Progenitor cell of endocrine pancreas (in vitro differentiated cells): ENCODE data around the gene RHBDD2. TPM values are rescaled to one million over a fixed set of nuclear protein-coding genes. Genes with fewer than 3 reads are reported as not detected.
"Not testable (repeated sequence)": the region's sequence is repeated elsewhere in the genome, so short reads cannot be mapped to it uniquely, and the experiment has no call there.

Experiments
- DNase-seq: peaks from one replicate; pipeline ENCODE4 v3.0.0; 2021; ENCODE audit warnings: low spot score; ENCODE audit not compliant: unreplicated experiment
- H3K27ac Mint-ChIP-seq: 2 replicates; pipeline ENCODE4 v1.8.0; 2021; ENCODE audit warnings: mild to moderate bottlenecking, moderate library complexity, mixed read lengths
- H3K27me3 Mint-ChIP-seq: 2 replicates; pipeline ENCODE4 v1.8.0; 2021; ENCODE audit warnings: mixed read lengths
- H3K36me3 Mint-ChIP-seq: 2 replicates; pipeline ENCODE4 v1.8.0; 2022; ENCODE audit warnings: mixed read lengths; ENCODE audit not compliant: insufficient read depth
- H3K4me1 Mint-ChIP-seq: 2 replicates; pipeline ENCODE4 v1.8.0; 2021; ENCODE audit warnings: low read depth, mixed read lengths
- H3K4me3 Mint-ChIP-seq: 2 replicates; pipeline ENCODE4 v1.8.0; 2021; ENCODE audit warnings: low read depth, mild to moderate bottlenecking, moderate library complexity, mixed read lengths
- H3K9me3 Mint-ChIP-seq: 2 replicates; pipeline ENCODE4 v1.8.0; 2021; ENCODE audit warnings: low read depth, mixed read lengths
- total RNA-seq: library from RNA; stranded (reverse); gene quantifications from 2 replicates; pipeline ENCODE4 v1.2.1, GENCODE V29; 2021
- TF ChIP-seq, protein P1 (sequence below): fragments of 200-600 bp; sonication (generic); IDR thresholded peaks from one replicate; pipeline ENCODE4 v1.5.0; 2021; ENCODE audit warnings: antibody characterized with exemption, mild to moderate bottlenecking; ENCODE audit not compliant: unreplicated experiment

RHBDD2 gene
- total RNA-seq, 1 donor from 2014 or later, result 62.9 TPM

DNA sequence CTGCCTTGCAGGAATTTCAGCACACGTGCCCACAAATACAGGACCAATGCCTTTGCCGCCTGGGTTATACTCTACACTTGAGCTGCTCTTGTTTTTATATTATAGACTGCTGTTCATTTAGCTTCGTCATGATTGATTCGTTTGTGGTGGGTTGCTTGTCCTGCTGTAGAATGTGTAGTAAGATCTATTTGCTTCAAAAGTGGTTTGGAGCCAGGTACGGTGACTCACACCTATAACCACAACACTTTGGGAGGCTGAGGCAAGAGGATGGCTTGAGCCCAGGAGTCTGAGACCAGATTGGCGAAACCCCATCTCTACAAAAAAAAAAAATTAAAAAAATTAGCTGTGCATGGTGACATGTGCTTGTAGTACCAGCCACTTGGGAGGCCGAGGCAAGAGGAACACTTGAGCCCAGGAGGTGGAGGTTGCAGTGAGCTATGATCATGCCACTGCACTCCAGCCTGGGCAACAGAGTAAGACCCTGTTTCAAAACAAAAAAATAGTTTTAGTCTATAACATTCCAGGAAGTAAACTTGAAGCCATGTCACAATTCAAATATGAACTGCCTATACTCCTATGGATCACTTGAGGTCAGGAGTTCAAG is 9.0 kb upstream of the RHBDD2 start:
- Mint-ChIP-seq H3K27me3 (peaks cover 4% of the 10 kb centered on the region), H3K9me3 (no peaks in the 10 kb centered on the region), H3K36me3 (no peaks in the 10 kb centered on the region), H3K4me1 (no peaks in the 10 kb centered on the region), H3K27ac (no peak overlapping the region), H3K4me3 (no peak overlapping the region)
- DNase-seq, result no peak
- TF ChIP-seq, protein P1, sequence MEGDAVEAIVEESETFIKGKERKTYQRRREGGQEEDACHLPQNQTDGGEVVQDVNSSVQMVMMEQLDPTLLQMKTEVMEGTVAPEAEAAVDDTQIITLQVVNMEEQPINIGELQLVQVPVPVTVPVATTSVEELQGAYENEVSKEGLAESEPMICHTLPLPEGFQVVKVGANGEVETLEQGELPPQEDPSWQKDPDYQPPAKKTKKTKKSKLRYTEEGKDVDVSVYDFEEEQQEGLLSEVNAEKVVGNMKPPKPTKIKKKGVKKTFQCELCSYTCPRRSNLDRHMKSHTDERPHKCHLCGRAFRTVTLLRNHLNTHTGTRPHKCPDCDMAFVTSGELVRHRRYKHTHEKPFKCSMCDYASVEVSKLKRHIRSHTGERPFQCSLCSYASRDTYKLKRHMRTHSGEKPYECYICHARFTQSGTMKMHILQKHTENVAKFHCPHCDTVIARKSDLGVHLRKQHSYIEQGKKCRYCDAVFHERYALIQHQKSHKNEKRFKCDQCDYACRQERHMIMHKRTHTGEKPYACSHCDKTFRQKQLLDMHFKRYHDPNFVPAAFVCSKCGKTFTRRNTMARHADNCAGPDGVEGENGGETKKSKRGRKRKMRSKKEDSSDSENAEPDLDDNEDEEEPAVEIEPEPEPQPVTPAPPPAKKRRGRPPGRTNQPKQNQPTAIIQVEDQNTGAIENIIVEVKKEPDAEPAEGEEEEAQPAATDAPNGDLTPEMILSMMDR, result no peak

DNA sequence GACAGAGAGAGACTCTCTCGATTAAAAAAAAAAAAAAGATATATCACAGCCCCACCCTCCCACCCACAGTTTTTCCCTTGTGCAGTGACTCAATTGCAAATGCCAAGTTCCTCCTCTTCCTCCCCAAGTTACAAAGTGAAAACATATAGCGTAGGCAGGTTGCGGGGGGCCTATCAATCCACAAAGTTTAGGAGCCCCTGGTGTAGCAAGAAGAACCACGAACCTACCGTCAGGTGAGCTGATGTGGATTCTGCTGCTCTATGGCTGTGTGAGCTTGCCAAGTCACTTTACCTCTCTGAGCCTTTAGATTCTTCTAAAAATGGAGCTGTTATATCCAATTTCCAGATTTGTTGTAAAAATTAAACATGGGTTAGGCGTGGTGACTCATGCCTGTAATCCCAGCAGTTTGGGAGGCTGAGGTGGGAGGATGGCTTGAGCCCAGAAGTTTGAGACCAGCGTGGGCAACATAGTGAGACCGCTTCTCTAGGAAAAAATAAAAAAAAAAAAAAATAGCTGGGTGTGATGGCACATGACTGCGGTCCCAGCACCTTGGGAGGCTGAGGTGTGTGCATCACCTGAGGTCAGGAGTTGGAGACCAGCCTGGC is 8.2 kb upstream of the RHBDD2 start:
- no peak for DNase-seq
- H3K27me3 Mint-ChIP-seq, result peaks cover 4% of the 10 kb centered on the region
- H3K4me3 Mint-ChIP-seq, result no peak overlapping the region
- no peak overlapping the region for H3K27ac Mint-ChIP-seq
- H3K4me1 Mint-ChIP-seq, result no peaks in the 10 kb centered on the region
- no peaks in the 10 kb centered on the region for H3K36me3 Mint-ChIP-seq
- TF ChIP-seq, protein P1, result no peak
- no peaks in the 10 kb centered on the region for H3K9me3 Mint-ChIP-seq

DNA sequence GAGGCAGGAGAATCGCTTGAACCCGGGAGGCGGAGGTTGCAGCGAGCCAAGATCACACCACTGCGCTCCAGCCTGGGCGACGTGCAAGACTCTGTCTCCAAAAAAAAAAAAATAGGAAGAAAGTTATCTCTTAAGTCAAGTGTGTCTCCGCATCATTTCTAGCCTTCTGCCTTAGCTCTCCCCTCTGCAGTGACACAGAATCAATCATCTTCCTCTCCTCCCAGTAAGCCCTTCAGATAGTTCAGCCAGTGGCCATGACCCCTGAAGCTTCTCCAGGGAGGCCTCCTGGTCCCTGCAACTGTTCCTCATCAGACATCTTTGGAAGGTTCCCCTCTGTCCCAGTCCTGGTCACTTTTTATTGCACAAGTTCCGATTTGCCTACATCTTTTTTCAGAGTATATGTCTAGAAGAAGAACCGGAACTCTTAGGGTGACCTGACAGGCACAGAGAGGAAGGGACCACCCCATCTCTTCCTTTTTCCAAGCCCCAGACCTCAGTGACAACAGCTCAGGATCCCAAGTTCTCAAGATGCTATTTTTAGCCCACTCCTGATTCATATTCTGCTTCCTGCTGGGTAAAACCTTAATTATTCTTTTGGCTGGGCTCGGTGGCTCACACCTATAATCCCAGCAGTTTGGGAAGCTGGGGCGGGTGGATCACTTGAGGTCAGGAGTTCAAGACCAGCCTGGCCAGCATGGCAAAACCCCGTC is 6.6 kb upstream of the RHBDD2 start:
- Mint-ChIP-seq H3K27me3 (no peaks in the 10 kb centered on the region), H3K27ac (no peak overlapping the region), H3K36me3 (no peaks in the 10 kb centered on the region), H3K4me3 (no peak overlapping the region), H3K9me3 (no peaks in the 10 kb centered on the region), H3K4me1 (no peaks in the 10 kb centered on the region)
- no peak for DNase-seq
- TF ChIP-seq, protein P1, result no peak

DNA sequence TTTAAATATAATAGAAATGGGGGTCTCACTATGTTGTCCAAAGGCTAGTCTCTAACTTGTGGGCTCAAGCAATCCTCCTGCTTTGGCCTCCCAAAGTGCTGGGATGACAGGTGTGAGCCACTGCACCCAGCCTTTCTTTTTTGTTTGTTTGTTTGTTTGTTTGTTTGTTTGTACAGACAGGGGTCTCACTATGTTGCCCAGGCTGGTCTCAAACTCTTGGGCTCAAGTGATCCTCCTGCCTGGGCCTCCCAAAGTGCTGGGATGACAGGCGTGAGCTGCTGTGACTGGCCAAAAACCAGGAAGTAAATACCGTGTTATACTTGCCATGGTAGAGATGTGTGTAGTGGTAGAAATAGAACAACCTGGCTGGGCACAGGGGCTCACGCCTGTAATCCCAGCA is 4.7 kb upstream of the RHBDD2 start:
- DNase-seq, H3K9me3 Mint-ChIP-seq, H3K36me3 Mint-ChIP-seq, H3K27me3 Mint-ChIP-seq, H3K27ac Mint-ChIP-seq, H3K4me3 Mint-ChIP-seq, H3K4me1 Mint-ChIP-seq: not testable (repeated sequence)

DNA sequence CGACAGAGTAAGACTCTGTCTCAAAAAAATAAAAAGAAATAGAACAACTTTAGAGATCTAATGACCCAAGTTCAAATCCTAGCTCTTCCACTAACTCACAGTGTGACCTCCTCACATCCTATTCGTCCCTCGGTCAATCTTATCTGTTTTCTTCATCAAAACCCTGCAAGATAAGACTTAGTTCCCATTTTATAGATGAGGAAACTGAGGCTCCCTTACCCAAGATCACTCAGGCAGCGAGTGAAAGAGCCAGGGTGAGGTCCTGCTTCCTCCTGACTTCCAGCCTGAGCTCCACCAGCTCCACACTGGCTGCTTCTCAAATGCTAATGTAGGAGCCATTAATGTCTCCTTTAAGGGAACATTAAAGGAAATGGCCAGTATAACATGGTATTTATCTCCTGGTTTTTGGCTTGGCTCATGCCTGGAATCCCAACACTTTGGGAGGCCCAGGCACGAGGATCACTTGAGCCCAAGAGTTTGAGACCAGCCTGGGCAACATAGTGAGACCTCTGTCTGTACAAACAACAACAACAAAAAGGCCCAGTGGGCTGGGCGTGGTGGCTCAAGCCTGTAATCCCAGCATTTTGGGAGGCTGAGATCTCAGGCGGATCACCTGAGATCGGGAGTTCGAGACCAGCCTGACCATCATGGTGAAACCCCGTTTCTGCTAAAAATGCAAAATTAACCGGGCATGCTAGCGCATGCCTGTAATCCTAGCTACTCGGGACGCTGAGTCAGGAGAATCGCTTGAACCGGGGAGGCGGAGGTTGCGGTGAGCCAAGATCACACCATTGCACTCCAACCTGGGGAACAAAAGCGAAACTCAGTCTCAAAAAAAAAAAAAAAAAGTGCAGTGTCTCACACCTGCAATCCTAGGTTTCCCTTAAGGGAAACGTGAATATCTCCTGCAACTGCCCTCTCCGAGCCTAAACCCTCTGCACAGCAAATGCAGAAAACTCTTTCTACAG is 3.4 kb upstream of the RHBDD2 start:
- DNase-seq, result no peak
- no peaks in the 10 kb centered on the region for H3K27me3 Mint-ChIP-seq
- no peak overlapping the region for H3K27ac Mint-ChIP-seq
- H3K4me1 Mint-ChIP-seq, result peaks cover 14% of the 10 kb centered on the region
- TF ChIP-seq, protein P1, result no peak
- no peak overlapping the region for H3K4me3 Mint-ChIP-seq
- H3K9me3 Mint-ChIP-seq, result no peaks in the 10 kb centered on the region
- H3K36me3 Mint-ChIP-seq, result no peaks in the 10 kb centered on the region
